ENCODE data around the gene GNA14.
"Not testable (repeated sequence)": the region's sequence is repeated elsewhere in the genome, so short reads cannot be mapped to it uniquely, and the experiment has no call there.

DNA sequence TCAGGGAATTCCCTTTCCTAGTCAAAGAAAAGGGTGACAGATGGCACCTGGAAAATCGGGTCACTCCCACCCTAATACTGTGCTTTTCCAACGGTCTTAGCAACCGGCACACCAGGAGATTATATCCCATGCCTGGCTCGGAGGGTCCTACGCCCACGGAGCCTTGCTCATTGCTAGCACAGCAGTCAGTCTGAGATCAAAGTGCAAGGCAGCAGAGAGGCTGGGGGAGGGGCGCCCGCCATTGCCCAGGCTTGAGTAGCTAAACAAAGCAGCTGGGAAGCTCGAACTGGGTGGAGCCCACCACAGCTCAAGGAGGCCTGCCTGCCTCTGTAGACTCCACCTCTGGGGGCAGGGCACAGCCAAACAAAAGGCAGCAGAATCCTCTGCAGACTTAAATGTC, 239.6 kb downstream of the GNA14 start:
- TF ChIP-seq, protein P1, sequence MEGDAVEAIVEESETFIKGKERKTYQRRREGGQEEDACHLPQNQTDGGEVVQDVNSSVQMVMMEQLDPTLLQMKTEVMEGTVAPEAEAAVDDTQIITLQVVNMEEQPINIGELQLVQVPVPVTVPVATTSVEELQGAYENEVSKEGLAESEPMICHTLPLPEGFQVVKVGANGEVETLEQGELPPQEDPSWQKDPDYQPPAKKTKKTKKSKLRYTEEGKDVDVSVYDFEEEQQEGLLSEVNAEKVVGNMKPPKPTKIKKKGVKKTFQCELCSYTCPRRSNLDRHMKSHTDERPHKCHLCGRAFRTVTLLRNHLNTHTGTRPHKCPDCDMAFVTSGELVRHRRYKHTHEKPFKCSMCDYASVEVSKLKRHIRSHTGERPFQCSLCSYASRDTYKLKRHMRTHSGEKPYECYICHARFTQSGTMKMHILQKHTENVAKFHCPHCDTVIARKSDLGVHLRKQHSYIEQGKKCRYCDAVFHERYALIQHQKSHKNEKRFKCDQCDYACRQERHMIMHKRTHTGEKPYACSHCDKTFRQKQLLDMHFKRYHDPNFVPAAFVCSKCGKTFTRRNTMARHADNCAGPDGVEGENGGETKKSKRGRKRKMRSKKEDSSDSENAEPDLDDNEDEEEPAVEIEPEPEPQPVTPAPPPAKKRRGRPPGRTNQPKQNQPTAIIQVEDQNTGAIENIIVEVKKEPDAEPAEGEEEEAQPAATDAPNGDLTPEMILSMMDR (conservative IDR thresholded peaks at IDR 0.05 in 1 of 2, IDR thresholded peaks at IDR 0.05 in 1 of 2; ENCODE audit: extremely low read depth in 1 of 2, insufficient read depth in 1 of 2, low read depth in 1 of 2, low read length in 2 of 2): not testable (repeated sequence)
- not testable (repeated sequence) for TF ChIP-seq EZH2 (IDR thresholded peaks at IDR 0.05; ENCODE audit: borderline replicate concordance, low read length)
